Neural cell (in vitro differentiated cells): Measurements from ENCODE around the gene NECTIN4. TPM values are rescaled to one million over a fixed set of nuclear protein-coding genes. Genes with fewer than 3 reads are reported as not detected.

Experiments
- H2AFZ ChIP-seq: fragments of 200-600, 300-800 bp; sonication (generic), shearing (Covaris generic); 2 replicates; pipeline ENCODE4 v1.6.0; 2014; ENCODE audit warnings: low read depth, mild to moderate bottlenecking, antibody characterized with exemption, low read length, moderate library complexity
- H3F3A ChIP-seq: fragments of 200-600 bp; shearing (Covaris generic); 2 replicates; pipeline ENCODE4 v1.6.1; 2016; ENCODE audit warnings: mild to moderate bottlenecking, moderate library complexity, mixed read lengths, antibody characterized with exemption, low read length; ENCODE audit not compliant: insufficient read depth, poor library complexity, severe bottlenecking
- H3K27ac ChIP-seq: fragments of 200-600, 300-800 bp; sonication (generic), shearing (Covaris generic); 2 replicates; pipeline ENCODE4 v1.5.1; 2014; ENCODE audit warnings: mild to moderate bottlenecking, low read length, moderate library complexity
- H3K27me3 ChIP-seq: fragments of 300-800, 200-600 bp; sonication (generic), shearing (Covaris generic); 2 replicates; pipeline ENCODE4 v1.6.0; 2014; ENCODE audit warnings: mild to moderate bottlenecking, low read depth, low read length, moderate library complexity; ENCODE audit not compliant: insufficient read depth
- H3K36me3 ChIP-seq: fragments of 300-800, 200-600 bp; sonication (generic), shearing (Covaris generic); 2 replicates; pipeline ENCODE4 v1.5.1; 2014; ENCODE audit warnings: mild to moderate bottlenecking, antibody characterized with exemption, low read length, moderate library complexity; ENCODE audit not compliant: insufficient read depth
- H3K4me2 ChIP-seq: fragments of 300-800, 200-600 bp; sonication (generic), shearing (Covaris generic); 2 replicates; pipeline ENCODE4 v1.6.0; 2014; ENCODE audit warnings: mild to moderate bottlenecking, low read length
- H3K4me3 ChIP-seq: fragments of 300-800, 200-600 bp; sonication (generic), shearing (Covaris generic); 2 replicates; pipeline ENCODE4 v1.5.1; 2014; ENCODE audit warnings: mild to moderate bottlenecking, low read length, moderate library complexity
- H3K79me2 ChIP-seq: fragments of 200-600 bp; shearing (Covaris generic); replicated peaks from 2 replicates; pipeline ENCODE4 v1.6.0; 2014; ENCODE audit warnings: mild to moderate bottlenecking, low read length, moderate library complexity; ENCODE audit not compliant: insufficient read depth
- H3K9ac ChIP-seq: fragments of 300-800, 200-600 bp; sonication (generic), shearing (Covaris generic); 2 replicates; pipeline ENCODE4 v1.6.1; 2016; ENCODE audit warnings: mild to moderate bottlenecking, low read length, mixed read lengths
- H3K9me2 ChIP-seq: fragments of 200-600 bp; shearing (Covaris generic); 2 replicates; pipeline ENCODE4 v1.6.1; 2016; ENCODE audit warnings: mild to moderate bottlenecking, low read length, mixed read lengths; ENCODE audit not compliant: insufficient read depth
- H3K9me3 ChIP-seq: fragments of 200-600, 300-800 bp; sonication (generic), shearing (Covaris generic); 2 replicates; pipeline ENCODE4 v1.6.1; 2016; ENCODE audit warnings: mild to moderate bottlenecking, mixed run types, low read length, moderate library complexity, mixed read lengths
- H4K20me1 ChIP-seq: fragments of 200-600 bp; shearing (Covaris generic); 2 replicates; pipeline ENCODE4 v1.6.1; 2016; ENCODE audit warnings: mild to moderate bottlenecking, mixed run types; ENCODE audit not compliant: insufficient read depth
- CTCF ChIP-seq: fragments of 450-650 bp; IDR thresholded peaks from 2 replicates; pipeline ENCODE4 v1.5.1; 2014; ENCODE audit warnings: antibody characterized with exemption, mild to moderate bottlenecking, moderate library complexity; ENCODE audit not compliant: poor library complexity, severe bottlenecking
- EP300 ChIP-seq: fragments of 450-650 bp; conservative IDR thresholded peaks from 2 replicates; pipeline ENCODE4 v1.6.1; 2014; ENCODE audit warnings: antibody characterized with exemption, mild to moderate bottlenecking, moderate library complexity; ENCODE audit not compliant: poor library complexity, severe bottlenecking
- EZH2 ChIP-seq: fragments of 200-600, 300-800 bp; shearing (Covaris generic), sonication (generic); IDR thresholded peaks from 2 replicates; pipeline ENCODE4 v1.6.1; 2014; ENCODE audit warnings: antibody characterized with exemption, low read length, borderline replicate concordance, mild to moderate bottlenecking; ENCODE audit not compliant: insufficient read depth, poor library complexity, severe bottlenecking
- MXI1 ChIP-seq: fragments of 450-650 bp; conservative IDR thresholded peaks from 2 replicates; pipeline ENCODE4 v1.6.1; 2014; ENCODE audit warnings: antibody characterized with exemption, mild to moderate bottlenecking; ENCODE audit not compliant: poor library complexity, severe bottlenecking
- POLR2AphosphoS5 ChIP-seq: IDR thresholded peaks from 2 replicates; pipeline ENCODE4 v1.6.1; 2012
- RAD21 ChIP-seq: fragments of 450-650 bp; conservative IDR thresholded peaks from 2 replicates; pipeline ENCODE4 v1.6.1; 2014; ENCODE audit warnings: antibody characterized with exemption, mild to moderate bottlenecking, moderate library complexity
- SMC3 ChIP-seq: fragments of 450-650 bp; conservative IDR thresholded peaks from 2 replicates; pipeline ENCODE4 v1.6.1; 2014; ENCODE audit warnings: antibody characterized with exemption, mild to moderate bottlenecking, moderate library complexity; ENCODE audit not compliant: poor library complexity
- TAF1 ChIP-seq: IDR thresholded peaks from 2 replicates; pipeline ENCODE4 v1.6.1; 2012; ENCODE audit warnings: low read depth
- polyA plus RNA-seq: library from polyadenylated mRNA; depleted of rRNA; stranded (reverse); fragments of >200 nt; gene quantifications from 2 replicates; pipeline ENCODE4 v1.2.3, GENCODE V29; 2014
- TF ChIP-seq, protein P1 (sequence below): IDR thresholded peaks from 2 replicates; pipeline ENCODE4 v1.6.1; 2012; ENCODE audit warnings: borderline replicate concordance

The NECTIN4 gene
- polyA plus RNA-seq, 1 donor from 2014 or later: not detected

- no peak overlapping the region for H3K4me2 ChIP-seq
- H4K20me1 ChIP-seq: no peaks in the 10 kb centered on the region
- H3K9me2 ChIP-seq: no peaks in the 10 kb centered on the region
- no peaks in the 10 kb centered on the region for H3K36me3 ChIP-seq
- peaks cover 3% of the 10 kb centered on the region for H3F3A ChIP-seq
- TF ChIP-seq SMC3: no peak
- TF ChIP-seq, protein P1, sequence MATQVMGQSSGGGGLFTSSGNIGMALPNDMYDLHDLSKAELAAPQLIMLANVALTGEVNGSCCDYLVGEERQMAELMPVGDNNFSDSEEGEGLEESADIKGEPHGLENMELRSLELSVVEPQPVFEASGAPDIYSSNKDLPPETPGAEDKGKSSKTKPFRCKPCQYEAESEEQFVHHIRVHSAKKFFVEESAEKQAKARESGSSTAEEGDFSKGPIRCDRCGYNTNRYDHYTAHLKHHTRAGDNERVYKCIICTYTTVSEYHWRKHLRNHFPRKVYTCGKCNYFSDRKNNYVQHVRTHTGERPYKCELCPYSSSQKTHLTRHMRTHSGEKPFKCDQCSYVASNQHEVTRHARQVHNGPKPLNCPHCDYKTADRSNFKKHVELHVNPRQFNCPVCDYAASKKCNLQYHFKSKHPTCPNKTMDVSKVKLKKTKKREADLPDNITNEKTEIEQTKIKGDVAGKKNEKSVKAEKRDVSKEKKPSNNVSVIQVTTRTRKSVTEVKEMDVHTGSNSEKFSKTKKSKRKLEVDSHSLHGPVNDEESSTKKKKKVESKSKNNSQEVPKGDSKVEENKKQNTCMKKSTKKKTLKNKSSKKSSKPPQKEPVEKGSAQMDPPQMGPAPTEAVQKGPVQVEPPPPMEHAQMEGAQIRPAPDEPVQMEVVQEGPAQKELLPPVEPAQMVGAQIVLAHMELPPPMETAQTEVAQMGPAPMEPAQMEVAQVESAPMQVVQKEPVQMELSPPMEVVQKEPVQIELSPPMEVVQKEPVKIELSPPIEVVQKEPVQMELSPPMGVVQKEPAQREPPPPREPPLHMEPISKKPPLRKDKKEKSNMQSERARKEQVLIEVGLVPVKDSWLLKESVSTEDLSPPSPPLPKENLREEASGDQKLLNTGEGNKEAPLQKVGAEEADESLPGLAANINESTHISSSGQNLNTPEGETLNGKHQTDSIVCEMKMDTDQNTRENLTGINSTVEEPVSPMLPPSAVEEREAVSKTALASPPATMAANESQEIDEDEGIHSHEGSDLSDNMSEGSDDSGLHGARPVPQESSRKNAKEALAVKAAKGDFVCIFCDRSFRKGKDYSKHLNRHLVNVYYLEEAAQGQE: no peak
- TF ChIP-seq EZH2: no peak
- TF ChIP-seq TAF1: no peak
- TF ChIP-seq MXI1: no peak
- no peak for TF ChIP-seq EP300
- no peak for TF ChIP-seq RAD21
- no peak for TF ChIP-seq CTCF
- TF ChIP-seq POLR2AphosphoS5: no peak
- H2AFZ ChIP-seq: no peak overlapping the region
- peaks cover 12% of the 10 kb centered on the region for H3K9me3 ChIP-seq
- H3K27ac ChIP-seq: no peak overlapping the region
- peaks cover 11% of the 10 kb centered on the region for H3K79me2 ChIP-seq
- no peak overlapping the region for H3K9ac ChIP-seq
- H3K27me3 ChIP-seq: no peaks in the 10 kb centered on the region
- no peak overlapping the region for H3K4me3 ChIP-seq
Observed at GRCh38 chr1:161048949-161049722, 40.2 kb downstream of the NECTIN4 start.

DNA sequence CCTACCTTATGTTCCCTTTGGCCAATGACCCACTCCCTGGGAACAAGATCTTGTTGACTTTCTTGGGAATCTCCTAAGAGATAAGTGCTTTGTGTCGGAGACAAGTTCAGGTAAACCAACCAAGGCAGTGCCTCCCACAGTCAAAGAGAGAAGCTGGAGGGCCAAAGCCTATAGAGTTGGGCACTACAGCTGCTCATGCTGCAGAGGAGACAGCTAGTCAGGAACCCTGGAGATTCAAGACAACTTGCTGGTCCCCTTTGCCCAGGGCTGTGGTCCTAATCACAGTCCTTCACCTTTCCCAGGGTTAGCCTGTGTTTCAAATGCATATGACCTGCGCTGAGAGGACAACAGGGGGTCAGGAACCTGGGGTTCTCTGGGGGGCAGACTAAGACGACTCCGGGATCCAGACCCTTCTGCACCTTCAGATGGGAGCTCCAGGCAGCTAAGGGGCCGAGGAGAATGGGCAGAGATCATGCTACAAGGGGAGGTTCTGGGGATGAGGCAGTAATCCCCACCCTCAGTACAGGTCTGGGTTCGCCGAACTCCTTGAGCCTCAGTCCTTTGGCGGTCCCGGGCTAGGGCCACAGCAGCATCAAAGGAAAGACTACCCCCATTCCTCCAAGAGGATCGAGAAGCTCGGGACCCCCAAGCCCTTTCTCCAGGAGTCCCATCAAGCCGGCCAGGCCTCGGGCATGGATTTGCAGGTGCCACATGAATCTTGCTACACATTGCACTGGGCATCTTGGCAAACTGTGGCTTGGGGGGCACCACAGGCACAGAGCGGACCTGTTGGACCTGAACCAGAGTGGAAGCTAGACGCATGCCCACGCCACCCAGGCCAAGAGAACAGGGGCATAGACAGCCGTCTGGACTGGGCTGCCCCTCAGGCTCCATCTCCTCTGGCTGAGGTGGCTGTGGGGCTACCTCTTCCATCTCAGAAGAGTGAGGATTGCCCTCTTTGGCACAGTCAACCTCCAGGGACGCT lies 41.6 kb downstream of the NECTIN4 start:
- Histone ChIP-seq H3K36me3 (peaks cover 1% of the 10 kb centered on the region), H4K20me1 (no peaks in the 10 kb centered on the region), H3K9me3 (peaks cover 12% of the 10 kb centered on the region), H3K27ac (no peak overlapping the region), H3K4me3 (no peak overlapping the region), H3F3A (peaks cover 3% of the 10 kb centered on the region), H3K27me3 (no peaks in the 10 kb centered on the region), H2AFZ (no peak overlapping the region), H3K9me2 (no peaks in the 10 kb centered on the region), H3K4me2 (no peak overlapping the region), H3K79me2 (peaks cover 21% of the 10 kb centered on the region), H3K9ac (no peak overlapping the region)
- TF ChIP-seq TAF1 (no peak), EP300 (no peak), SMC3 (no peak), EZH2 (no peak)
- TF ChIP-seq, protein P1: no peak
